Cardiac septum (tissue), 1 donor: ENCODE measurements around the gene ZNF134. TPM values are rescaled to one million over a fixed set of nuclear protein-coding genes. Genes with fewer than 3 reads are reported as not detected.

Source experiments
- DNase-seq: peaks from one replicate; pipeline ENCODE4 v3.0.0-alpha.2; 2020; ENCODE audit warnings: low spot score
- intact Hi-C: fragments of 100-400 bp; cut with DNase I; formaldehyde crosslinking; loops from one replicate; pipeline ENCODE4 v1.14.0; 2022
- total RNA-seq: library from RNA; stranded (reverse); fragmentation: NEBNext Ultra II Directional; extraction: Animal tissue kit (Norgen Biotek cat#: 25700); gene quantifications from one replicate; pipeline ENCODE4 v1.2.1, GENCODE V29; 2021
- donor health status: DM: no; HTN: no; CAD: no.

ZNF134 gene
- total RNA-seq, 1 donor from 2014 or later = 16.5 TPM

GRCh38 chr19:57632987-57633831, 19.2 kb downstream of the ZNF134 start, which contains the start of gene ZNF211:
TSS of gene ZNF211 (plus strand) at chr19:57633168. CDS start at chr19:57633347, 179 bp downstream.
- intact Hi-C loops = no loop called here
- peak; percentile 95 for DNase-seq

DNA sequence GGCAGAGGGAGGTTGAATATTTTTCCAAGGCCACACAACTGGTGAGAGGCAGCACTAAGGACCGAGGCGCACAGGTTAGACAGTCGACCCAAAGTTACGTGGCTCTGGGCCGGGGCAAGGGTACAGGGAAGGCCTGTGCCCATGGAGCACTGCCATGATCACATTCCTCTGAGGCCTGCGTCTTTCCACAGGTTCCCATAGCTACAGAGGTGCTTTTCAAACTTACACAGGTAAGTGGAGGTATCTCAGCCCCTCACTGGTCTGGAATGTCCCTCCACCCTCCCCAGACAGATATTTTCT, 19.7 kb downstream of the ZNF134 start:
- intact Hi-C loops = no loop called here
- DNase-seq = no peak

- intact Hi-C loops = no loop called here
Measured at GRCh38 chr19:57637379-57637778, 23.3 kb downstream of the ZNF134 start.

DNA sequence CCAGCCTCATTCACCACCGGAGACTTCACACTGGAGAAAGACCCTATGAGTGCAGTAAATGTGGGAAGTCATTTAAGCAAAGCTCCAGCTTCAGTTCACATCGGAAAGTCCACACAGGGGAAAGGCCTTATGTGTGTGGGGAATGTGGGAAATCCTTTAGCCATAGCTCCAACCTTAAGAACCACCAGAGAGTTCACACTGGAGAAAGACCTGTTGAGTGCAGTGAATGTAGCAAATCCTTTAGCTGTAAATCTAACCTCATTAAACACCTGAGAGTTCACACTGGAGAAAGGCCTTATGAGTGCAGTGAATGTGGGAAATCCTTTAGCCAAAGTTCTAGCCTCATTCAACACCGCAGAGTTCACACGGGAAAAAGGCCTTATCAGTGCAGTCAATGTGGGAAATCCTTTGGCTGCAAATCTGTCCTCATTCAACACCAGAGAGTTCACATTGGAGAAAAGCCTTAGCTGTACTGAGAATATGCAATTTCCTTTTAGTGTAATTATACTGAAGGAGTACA, 27.7 kb downstream of the ZNF134 start:
- DNase-seq = no peak
- intact Hi-C loops = no loop called here

More at GRCh38 chr19:57637379-57637778, 23.3 kb downstream of the ZNF134 start:
- no peak for DNase-seq

- no peak for DNase-seq
- intact Hi-C loops = no loop called here
Measured at GRCh38 chr19:57642396-57643046, 28.5 kb downstream of the ZNF134 start.

- DNase-seq = no peak
- intact Hi-C loops = no loop called here
Measured at GRCh38 chr19:57643734-57644133, 29.7 kb downstream of the ZNF134 start.

DNA sequence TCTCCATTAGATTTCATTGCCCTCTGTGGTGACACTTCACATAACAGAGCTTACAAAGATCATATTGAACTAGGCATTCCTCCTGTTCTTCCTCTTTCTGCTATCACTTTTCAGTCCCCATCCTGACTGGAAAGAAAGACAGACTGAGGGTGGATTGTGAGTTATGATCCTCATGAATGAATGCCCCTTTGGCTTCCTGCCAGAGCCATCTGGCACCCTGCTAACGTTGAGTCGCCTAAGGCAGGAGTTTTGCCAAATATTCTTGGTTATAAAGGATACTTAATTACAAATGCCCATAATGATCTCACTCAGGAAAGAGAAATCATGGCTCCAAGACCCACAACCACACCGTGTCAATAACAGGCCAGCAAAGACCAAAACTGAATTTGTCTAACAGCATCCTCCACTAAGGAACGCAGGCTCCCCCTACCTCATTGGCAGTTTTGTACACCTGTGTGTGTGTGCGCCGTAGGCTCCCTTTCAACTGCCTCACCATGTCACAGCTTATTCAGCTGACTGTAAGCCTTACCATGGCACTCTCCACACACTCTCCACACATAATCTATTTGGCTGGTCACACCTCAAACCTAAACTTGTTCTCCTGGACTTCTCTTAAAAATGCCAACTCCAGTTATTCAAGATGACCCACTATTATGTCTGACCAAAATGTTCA, 34.4 kb downstream of the ZNF134 start:
- intact Hi-C loops = no loop called here
- DNase-seq = no peak

DNA sequence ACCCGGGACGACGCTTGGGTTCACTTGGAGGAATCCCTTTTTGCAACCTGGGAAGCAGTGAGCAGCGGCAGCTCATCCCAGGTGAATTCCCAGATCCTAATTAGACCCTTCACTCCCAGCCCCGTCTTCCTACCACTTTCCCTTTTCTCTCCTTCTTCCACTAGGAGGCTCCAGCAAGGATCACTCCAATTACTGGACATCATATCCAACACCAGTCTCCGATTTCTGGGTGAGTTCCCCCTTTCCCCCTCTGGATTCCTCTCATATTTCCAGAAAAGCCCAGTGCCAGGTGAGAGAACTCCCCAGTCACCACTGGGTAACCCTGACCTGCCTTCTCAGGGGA, 37.6 kb downstream of the ZNF134 start:
- intact Hi-C loops = no loop called here
- DNase-seq = no peak

DNA sequence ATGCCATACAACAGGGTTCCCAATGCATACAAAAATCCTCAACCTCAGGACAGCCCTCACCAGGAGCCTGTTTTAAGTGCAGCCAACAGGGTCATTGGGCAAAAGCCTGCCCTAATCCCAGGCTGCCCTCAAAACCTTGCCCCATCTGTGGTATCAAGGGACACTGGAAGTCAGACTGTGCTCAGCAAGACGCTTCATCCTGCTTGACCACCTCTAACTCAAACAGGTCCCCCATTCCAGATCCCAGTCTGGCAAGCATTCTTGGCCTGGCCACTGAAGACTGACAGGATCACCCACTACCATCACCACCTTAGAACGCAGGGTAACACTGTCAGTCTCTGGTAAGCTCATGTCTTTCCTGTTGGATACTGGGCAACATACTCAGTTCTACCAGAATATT, 39.6 kb downstream of the ZNF134 start:
- intact Hi-C loops = no loop called here
- DNase-seq = no peak

GRCh38 chr19:57655443-57655842, 41.4 kb downstream of the ZNF134 start:
- intact Hi-C loops = no loop called here

DNA sequence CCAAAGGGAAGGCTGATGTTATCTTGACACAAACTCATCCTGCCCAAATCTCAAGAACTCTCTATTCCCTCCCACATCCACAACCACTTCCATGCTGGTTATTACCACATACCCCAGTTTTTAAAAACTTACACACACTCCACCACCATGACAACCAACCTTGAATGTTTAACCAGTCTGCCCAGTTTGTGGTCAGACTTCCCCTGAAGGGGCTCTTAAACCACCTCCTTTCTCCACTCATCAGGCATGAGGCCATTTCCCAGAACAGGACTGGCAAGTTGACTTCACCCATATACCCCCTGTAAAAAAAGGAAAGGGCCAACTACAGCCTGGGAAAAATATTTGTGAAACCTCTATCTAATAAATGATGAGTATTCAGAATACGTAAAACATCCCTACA, 42.3 kb downstream of the ZNF134 start:
- no peak for DNase-seq
- intact Hi-C loops = no loop called here

More at GRCh38 chr19:57655443-57655842, 41.4 kb downstream of the ZNF134 start:
- no peak for DNase-seq

DNA sequence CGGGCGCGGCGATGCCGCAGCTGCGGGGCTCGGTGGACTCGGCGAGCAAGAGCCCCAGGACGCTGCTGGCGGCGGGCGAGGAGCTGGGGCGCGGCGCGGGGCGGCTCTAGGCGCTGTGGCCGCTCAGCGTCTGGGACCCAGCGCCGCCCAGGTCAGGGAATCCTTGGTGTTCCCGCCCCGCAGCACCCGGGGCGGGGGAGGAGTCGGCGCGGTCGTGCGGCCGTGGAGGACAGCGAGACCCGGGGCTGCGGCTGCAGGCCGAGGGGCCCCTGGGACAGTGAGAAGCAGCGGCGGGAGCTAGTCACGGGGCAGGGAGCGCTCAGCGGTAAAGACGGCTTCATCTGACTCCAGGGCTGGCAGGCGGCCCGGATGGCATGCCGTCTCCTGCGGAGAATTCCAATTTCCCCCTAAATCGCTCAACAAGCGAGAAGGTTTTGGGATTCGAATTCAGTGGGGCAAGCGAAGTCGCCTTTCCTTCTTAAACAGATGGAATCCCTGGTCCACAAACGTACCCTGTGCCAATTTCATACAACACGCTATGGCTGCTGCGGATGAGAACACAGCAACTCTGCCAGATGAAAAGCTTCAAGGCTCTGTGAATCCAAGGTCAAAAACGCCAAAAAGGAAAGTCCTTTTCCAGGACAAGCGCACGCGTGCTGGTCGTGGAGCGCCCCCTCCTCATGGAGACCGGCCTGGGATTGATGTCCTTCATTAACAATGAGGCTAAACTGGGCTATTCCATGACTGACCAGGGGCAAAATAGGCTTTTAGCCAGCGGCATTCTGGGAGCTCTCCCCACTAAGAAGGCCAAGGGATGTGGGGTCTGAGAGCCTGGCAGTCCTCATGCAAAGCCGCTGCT, 50.5 kb downstream of the ZNF134 start:
- intact Hi-C loops = no loop called here
- peak; percentile 76 for DNase-seq

GRCh38 chr19:57665261-57665806, 51.3 kb downstream of the ZNF134 start:
- intact Hi-C loops = no loop called here
- no peak for DNase-seq

DNA sequence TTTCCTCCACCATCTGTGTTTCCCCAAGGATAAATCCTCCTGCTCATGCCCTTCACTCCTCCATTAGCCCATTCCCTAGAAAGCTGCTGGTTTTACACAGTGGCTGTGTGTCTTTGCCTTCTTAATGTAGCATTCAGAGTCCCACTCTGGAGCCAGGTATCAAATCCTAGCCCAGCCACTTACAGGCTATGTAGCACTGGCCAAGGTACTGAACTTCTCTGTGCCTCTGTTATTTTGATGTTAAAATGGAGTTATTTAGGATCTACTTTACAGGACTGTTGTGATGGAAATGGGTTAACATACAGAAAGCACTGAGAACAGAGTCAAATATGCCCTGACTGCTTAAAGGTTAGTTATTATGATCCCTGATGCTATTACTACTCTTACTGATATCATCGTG, 53.2 kb downstream of the ZNF134 start:
- intact Hi-C loops = no loop called here
- no peak for DNase-seq

DNA sequence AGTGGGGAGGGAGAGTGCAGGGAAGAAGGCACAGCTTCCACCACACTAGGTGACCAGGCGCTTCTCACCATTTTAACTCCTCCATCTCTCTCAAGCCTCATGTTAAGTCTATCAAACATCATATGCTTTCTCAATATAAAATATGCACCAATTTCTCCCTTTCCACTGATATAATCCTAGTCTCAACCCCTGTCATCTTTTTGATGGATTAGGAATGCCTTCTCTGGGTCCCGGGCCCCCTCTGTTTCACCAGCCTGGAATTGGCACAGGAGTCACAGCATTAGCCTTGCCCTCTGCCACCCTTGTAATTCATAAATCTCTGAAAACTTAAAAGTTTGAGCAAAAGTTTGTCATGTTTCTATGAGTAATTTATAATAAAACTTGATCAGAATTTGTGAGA, 54.6 kb downstream of the ZNF134 start, which contains the start of gene ZSCAN4:
Gene ZSCAN4 (plus strand): TSS at position 301 of the 400 bp plus-strand sequence. CDS start 7,211 bp downstream, outside the sequence.
- intact Hi-C loops = no loop called here
- DNase-seq = no peak

DNA sequence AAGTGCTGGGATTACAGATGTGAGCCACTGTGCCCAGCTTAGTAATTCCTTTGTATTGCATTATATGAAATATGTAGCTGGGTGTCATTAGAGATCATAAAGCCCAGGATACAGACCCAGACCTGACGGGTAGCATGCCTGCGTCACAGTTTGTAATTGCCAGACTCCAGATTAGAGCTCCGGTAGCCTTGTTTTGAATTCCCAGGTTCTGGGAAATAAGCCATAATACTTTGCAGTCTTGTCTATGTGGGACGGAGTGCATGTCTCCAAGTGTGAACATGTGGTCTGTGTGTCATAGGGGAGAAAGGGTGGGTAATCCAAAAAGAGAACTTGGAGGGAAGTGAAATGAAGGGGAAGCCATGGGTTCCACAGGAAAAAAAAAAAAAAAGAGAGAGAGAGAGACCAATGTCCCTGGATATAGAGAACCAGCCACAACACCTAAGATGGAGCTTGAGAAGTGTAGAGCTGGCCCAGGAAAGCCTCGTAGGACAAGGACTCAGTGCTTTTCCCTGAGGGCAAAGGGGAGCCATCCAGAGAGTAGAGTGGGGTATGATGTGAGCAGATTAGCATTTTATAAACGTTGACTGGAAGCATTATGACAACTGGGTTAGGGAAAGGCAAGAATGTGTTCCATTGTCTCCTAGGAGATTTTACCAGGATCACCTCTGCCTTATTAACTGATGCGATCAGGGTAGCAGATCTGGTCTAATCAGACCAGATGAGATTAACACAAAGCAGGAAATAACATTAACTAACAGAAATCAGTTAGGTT, 57.3 kb downstream of the ZNF134 start:
- no peak for DNase-seq
- intact Hi-C loops = no loop called here

DNA sequence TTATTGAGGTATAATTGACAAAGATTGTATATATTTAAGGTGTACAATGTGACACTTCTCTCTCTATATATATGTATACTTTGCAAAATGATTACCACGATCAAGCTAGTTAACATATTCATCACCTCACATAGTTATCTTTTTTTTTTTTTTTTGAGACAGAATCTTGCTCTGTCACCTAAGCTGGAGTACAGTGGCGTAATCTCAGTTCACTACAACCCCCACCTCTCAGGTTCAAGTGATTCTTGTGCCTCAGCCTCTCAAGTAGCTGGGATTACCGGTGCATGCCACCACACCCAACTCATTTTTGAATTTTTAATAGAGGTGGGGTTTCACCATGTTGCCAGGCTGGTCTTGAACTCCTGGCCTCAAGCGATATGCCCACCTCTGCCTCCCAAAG, 58.4 kb downstream of the ZNF134 start:
- intact Hi-C loops = no loop called here
- DNase-seq = no peak
